Activated naive CD8-positive, alpha-beta T cell treated with anti-CD3 and anti-CD28 coated beads, Interleukin-2, amount 10 ng/mL, durations not matched to agents 7 days and 5 days (primary cell): ENCODE measurements around the gene IFNK. TPM values are rescaled to one million over a fixed set of nuclear protein-coding genes. Genes with fewer than 3 reads are reported as not detected.

Source experiments
- ATAC-seq: fragments of 150-1000 bp; cut with Tn5 transposase; one replicate; pipeline ENCODE4 v1.10.0; 2021; ENCODE audit warnings: low read depth, moderate library complexity
- POLR2A ChIA-PET: fragments of 350-600 bp; sonication (Branson Sonifier 250); formaldehyde crosslinking; loops from one replicate; lab custom pipeline; 2021; ENCODE audit warnings: antibody characterized with exemption; lab: Charles Lee
- DNase-seq: peaks from one replicate; pipeline ENCODE4 v3.0.0; 2021
- H3K27ac Mint-ChIP-seq: one replicate; pipeline ENCODE4 v1.8.0; 2022; ENCODE audit warnings: mild to moderate bottlenecking, mixed read lengths
- H3K27me3 Mint-ChIP-seq: one replicate; pipeline ENCODE4 v1.8.0; 2022; ENCODE audit warnings: mild to moderate bottlenecking, moderate library complexity, mixed read lengths
- H3K36me3 Mint-ChIP-seq: one replicate; pipeline ENCODE4 v1.8.0; 2021; ENCODE audit warnings: mild to moderate bottlenecking, mixed read lengths
- H3K4me1 Mint-ChIP-seq: one replicate; pipeline ENCODE4 v1.8.0; 2021; ENCODE audit warnings: mixed read lengths
- H3K4me3 Mint-ChIP-seq: one replicate; pipeline ENCODE4 v1.8.0; 2022; ENCODE audit warnings: mild to moderate bottlenecking, moderate library complexity, mixed read lengths
- H3K9me3 Mint-ChIP-seq: one replicate; pipeline ENCODE4 v1.8.0; 2021; ENCODE audit warnings: mixed read lengths
- total RNA-seq, 2 experiments: library from RNA; stranded (reverse); gene quantifications; one replicate each; pipeline ENCODE4 v1.2.3, GENCODE V29; 2021

The IFNK gene
- total RNA-seq, 2 experiments from 2014 or later = not detected

GRCh38 chr9:27573634-27574590 lies 49.8 kb downstream of the IFNK start:
- Mint-ChIP-seq H3K27me3 (no peaks in the 10 kb centered on the region), H3K4me3 (peak overlapping the region; percentile 98)
- DNase-seq = peak; percentile 82

More at GRCh38 chr9:27573634-27574590, 49.8 kb downstream of the IFNK start:
- ATAC-seq = peak; percentile 84
- H3K27ac Mint-ChIP-seq = peak overlapping the region; percentile 100
- H3K9me3 Mint-ChIP-seq = peaks cover 7% of the 10 kb centered on the region
- POLR2A ChIA-PET = interaction anchor here (0.8 to 2.3 kb wide), 7 partner anchors 10 to 682 kb away, joined by 3 to 9 read pairs (median 4); partner anchors contain the start of gene IFT74
- H3K36me3 Mint-ChIP-seq = no peaks in the 10 kb centered on the region
- peaks cover 19% of the 10 kb centered on the region for H3K4me1 Mint-ChIP-seq

Other genes with a start within 250 kb of the IFNK start
- gene EQTN, start 227.1 kb upstream of the IFNK start, total RNA-seq = not detected
- gene MOB3B, start 5.5 kb downstream of the IFNK start, total RNA-seq = 1 to 10 TPM; 3.2 to 3.6 TPM
- gene C9orf72, start 49.2 kb downstream of the IFNK start, total RNA-seq = 10 to 100 TPM; 13.7 to 16.4 TPM